Measurements from ENCODE around the gene IQCN. TPM values are rescaled to one million over a fixed set of nuclear protein-coding genes. Genes with fewer than 3 reads are reported as not detected.
A peak's percentile ranks its signal among the peaks of the same experiment; 100 is the strongest.

Gene IQCN
- polyA plus RNA-seq, 3 donors, result 3.8 to 4.4 (median 4.3) TPM

DNA sequence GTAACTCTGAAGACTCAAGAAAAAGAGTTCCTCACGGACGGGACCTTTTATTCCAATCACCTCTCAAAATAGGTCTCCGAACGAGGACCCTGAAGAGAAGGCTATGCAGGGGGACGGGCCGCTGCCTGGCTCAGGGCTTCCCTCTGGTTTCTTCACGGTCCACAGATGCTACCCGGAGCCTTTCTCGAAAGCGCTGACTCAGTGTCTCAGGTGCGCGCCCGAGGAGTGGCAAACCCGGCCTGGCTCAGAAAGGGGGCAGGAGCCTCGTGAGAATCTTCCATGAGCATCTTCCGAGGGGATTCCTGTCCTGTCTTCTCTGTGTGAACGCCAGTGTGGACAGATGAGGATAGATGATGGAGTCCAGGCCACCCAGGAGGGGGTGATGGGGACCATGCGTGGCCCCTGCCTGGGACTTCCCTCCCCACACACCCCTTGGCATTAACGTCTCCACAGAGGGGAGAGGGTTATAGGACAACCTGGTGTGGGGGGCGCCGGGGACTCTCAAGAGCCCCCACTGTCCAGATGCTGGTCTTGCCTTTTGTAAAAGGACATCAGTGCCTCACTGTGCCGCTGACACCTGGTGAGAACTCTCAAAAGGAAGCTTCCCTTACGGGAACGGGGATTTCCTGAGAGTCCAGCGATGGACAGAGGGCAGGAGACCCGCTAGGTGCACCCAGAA, 32.1 kb upstream of the IQCN start:
- no peak for DNase-seq (ENCODE audit: low read depth in 3 of 3, low spot score in 2 of 3)

DNA sequence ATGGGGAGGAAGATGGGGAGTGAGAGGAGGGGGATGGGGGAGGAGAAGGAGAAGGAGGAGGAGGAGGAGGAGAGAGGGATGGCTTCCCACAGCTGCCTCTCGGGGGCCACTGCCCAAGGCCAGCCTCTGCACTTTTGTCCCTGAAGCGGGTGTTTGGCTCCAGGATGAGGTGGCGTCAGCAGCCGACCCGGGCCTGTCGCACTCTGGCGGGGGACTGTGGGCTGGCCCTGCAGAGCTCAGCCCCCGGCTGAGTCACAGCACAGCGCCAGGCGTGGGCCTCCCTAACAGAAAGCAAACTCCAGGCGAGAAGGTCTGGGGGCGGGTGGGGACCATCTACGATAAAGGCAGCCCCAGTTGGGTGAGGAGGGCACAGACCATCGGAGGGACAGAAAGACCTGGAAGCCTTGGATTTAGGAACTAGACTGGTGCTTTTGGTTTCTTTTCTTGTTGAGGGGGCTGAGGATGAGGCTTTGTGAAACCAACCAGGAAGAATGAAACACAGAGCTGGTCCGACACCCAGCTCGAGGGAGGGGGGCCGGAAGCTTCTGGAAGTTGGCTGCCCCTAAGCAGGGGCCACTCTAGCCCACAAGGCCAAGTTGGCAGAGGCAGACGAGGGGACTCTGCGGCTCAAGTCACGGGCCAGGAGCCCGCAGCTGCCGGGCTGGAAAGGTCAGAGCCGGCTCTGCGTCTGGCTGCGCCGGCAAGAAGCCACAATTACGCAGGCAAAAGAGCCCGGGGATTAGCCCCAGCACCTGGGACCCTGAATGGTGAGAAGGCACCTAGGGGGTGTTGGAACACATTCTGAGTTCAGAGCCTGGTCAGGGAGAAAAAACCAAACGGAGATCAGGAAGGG, 30.4 kb upstream of the IQCN start:
- DNase-seq (ENCODE audit: low read depth in 3 of 3, low spot score in 2 of 3), result peak in 1 of 3 donors; percentile 63

- DNase-seq (ENCODE audit: low read depth in 3 of 3, low spot score in 2 of 3), result peak in 1 of 3 donors; percentile 49
Observed at GRCh38 chr19:18304208-18304457, 29.9 kb upstream of the IQCN start.

DNA sequence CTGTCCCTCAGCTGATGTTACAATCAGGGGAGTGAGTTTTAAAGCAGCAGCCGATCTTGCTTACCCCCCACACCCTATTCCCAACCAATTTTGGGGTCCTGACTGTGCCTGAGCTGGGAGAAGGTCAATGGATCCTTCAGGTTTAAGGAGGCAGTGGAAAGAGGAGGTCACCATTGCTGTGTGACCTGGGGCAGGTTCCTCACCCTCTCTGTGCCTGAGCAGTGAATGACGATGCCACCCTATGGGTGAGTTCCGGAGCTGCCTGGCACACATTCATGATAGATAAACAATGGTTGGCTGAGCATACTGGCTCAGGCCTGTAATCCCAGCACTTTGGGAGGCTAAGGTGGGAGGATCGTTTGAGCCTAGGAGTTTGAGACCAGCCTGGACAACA, 27.5 kb upstream of the IQCN start:
- no peak for DNase-seq (ENCODE audit: low read depth in 3 of 3, low spot score in 2 of 3)

DNA sequence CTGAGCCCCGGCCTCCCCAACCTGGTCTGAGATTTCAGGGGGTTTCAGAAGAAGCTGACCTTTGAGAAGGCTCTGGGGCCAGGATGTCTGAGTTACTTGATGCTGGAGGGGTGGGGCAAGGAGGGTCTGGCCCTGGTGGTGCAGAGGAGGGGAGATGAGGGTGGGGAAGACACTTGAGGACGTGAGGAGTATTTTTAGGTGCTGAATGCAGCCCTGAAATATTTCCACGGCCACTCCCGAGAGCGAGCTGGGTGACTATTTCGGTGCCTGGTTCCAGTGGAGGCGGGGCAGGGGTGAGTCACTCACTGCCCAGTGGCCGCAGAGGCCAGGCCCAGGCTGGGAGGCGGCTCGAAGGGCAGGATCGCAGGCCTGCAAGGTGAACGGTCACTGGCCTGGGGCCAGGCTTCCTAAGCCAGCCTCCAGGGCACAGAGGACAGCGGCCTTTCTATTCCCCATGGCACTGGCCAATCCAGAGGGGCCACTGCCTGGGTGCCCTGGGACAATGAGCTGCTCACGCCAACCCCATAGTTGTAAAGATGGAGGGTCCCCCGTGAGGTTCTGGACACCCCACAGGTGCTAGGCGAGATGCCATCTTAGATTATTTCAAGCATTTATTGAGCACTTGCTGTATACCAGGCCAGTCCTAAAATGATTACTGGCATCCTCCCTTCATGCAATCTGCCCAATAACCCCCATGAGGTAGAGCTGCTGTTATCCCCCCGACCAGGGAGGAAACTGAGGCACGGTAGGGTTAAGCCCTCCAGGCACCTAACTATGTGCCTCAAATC, 26.9 kb upstream of the IQCN start:
- DNase-seq (ENCODE audit: low read depth in 3 of 3, low spot score in 2 of 3), result no peak

DNA sequence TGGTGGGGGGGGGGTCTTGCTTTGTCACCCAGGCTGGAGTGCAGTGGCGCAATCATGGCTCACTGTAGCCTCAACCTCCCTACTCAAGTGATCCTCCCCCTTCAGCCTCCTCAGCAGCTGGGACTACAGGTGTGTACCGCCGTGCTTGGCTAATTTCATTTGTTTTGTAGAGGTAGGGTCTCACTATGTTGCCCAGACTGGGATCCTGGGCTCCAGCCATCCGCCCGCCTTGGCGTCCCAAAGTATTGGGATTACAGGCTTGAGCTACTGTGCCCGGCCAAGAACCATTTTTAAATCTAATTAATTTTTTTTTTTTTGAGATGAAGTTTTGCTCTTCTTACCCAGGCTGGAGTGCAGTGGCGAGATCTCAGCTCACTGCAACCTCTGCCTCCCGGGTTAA, 25.4 kb upstream of the IQCN start:
- no peak for DNase-seq (ENCODE audit: low read depth in 3 of 3, low spot score in 2 of 3)

GRCh38 chr19:18298601-18299000, 24.3 kb upstream of the IQCN start:
- no peak for DNase-seq (ENCODE audit: low read depth in 3 of 3, low spot score in 2 of 3)

DNA sequence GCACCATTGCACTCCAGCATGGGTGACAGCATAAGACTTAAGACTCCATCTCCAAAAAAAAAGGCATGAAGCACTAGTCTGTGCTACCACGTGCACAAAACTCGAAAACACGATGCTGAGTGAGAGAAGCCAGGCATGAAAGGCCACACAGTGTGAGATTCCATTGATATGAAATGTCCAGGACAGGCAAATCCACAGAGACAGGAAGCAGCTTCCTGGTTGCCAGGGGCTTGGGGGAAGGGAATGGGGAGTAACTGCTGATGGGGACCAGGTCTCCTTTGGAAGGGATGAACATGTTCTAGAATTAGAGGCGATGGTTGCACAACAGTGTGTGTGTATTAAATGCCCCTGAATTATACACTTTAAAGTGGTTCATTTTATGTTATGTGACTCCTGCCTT, 23.1 kb upstream of the IQCN start:
- no peak for DNase-seq (ENCODE audit: low read depth in 3 of 3, low spot score in 2 of 3)

- DNase-seq (ENCODE audit: low read depth in 3 of 3, low spot score in 2 of 3), result no peak
Observed at GRCh38 chr19:18295034-18295451, 20.8 kb upstream of the IQCN start.

- no peak for DNase-seq (ENCODE audit: low read depth in 3 of 3, low spot score in 2 of 3)
Observed at GRCh38 chr19:18294467-18294864, 20.2 kb upstream of the IQCN start.

GRCh38 chr19:18293642-18294466, 19.6 kb upstream of the IQCN start:
- no peak for DNase-seq (ENCODE audit: low read depth in 3 of 3, low spot score in 2 of 3)

DNA sequence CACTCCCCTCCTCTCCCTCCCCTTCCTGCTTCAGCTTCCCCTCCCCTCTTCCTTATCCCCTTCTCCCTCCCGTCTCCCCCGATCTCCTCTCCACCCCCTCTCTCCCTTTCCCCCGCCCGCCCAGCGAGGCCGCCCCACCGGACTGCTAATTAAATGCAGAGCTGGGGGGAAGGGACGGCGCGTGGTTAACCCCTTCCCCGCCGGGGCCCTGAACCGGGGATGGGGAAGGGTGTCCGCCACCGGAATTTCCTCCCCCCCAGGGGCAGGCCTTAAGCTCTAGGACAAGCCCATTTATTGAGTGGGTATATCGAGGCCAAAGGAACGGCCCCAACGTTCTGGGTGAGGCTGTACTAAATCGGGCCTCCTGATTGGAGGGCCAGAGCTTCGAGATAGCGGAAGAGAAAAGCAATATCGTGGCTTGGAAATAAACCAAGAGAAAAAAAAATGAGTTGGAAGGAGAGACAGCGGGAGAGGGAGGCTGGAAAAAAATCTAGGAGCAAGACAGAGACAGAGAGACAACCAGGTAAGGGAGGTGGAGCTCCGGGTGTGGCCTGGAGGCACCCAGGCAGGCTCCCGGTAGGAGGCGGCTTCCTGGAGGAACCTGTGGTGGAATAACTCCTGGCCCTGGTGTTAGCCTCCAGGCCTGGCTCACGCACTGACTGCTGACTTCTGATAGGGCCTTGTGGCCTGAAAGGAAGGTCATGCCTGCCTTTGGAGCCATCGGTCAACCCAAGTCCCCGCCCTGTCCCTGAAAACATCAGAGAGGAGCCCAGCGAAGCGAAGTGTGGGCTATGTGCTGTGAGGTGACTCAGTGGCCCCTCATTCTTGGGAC, 18.8 kb upstream of the IQCN start:
- DNase-seq (ENCODE audit: low read depth in 3 of 3, low spot score in 2 of 3), result no peak

GRCh38 chr19:18292462-18292809, 18.2 kb upstream of the IQCN start:
- no peak for DNase-seq (ENCODE audit: low read depth in 3 of 3, low spot score in 2 of 3)

DNA sequence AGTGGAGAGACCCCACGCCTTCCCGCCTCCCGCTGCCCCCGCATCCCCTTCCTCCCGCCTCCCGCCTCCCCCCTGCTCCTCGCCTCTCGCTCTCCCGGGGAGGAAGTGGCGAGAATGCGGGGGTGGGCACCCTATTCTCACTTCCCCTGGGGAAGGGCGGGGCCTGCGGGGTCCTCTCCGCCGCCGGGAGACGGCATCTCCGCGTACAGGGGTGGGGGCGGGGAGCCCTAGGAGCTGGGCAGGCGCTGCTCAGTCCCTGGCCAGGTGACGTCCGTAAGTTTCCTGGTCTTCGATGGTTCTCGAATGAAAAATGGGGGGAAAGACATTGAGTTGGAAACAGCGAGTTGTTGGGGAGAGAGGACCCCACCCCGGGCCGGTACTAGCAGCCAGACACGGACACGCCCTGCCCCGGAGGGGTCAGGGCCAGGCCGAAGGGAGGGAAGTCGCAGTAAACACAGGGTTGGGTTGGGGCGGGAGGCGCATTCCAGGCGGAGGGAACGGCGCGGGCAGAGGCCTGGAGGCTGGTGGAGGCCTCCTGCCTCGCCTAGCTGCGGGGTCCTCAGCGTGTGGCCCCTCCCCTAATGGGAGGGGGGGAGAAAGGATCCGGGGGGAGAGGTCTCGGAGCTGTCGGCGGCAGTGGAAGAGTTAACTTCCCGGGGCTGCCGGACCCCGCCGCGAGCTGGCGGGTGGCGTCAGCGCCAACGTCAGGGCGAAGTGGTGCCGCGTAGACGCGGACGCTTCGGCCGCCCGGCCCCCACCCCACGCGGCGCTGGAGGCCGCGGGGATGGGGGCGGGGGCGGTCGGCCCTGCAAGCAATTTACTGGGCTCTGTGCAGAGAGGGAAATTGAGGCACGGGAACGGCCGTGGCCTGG, 17.6 kb upstream of the IQCN start:
- no peak for DNase-seq (ENCODE audit: low read depth in 3 of 3, low spot score in 2 of 3)

- DNase-seq (ENCODE audit: low read depth in 3 of 3, low spot score in 2 of 3), result no peak
Observed at GRCh38 chr19:18291019-18291524, 16.8 kb upstream of the IQCN start.

DNA sequence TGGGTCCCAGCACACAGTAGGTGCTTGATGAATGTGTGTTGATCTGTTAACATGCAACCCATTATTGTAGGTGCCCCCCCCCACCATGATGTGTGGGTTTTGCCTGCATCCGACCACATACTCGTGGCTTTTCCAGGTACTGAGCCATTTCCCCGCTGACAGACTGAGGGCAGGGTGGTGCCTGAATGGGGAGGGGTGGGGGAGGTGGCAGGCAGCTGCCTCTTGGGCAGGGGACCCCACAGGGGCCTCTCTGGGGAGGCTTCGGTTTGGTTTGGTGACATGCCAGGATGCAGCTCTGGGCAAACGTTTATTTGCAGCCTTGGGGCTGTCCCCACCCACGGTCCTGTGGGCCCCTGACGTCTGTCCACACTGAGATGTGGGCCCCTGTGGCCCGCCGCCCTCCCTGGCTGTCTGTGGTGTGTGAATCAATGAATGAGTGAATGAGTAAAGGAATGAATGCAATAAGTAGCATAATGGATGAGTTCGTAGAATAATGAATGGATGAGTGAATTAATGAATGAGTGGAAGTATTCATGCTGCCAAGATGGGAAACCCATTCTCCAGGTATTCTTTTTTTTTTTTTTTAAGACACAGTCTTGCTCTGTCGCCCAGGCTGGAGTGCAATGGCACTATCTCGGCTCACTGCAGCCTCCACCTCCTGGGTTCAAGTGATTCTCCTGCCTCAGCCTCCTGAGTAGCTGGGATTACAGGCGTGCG, 16.2 kb upstream of the IQCN start:
- no peak for DNase-seq (ENCODE audit: low read depth in 3 of 3, low spot score in 2 of 3)

DNA sequence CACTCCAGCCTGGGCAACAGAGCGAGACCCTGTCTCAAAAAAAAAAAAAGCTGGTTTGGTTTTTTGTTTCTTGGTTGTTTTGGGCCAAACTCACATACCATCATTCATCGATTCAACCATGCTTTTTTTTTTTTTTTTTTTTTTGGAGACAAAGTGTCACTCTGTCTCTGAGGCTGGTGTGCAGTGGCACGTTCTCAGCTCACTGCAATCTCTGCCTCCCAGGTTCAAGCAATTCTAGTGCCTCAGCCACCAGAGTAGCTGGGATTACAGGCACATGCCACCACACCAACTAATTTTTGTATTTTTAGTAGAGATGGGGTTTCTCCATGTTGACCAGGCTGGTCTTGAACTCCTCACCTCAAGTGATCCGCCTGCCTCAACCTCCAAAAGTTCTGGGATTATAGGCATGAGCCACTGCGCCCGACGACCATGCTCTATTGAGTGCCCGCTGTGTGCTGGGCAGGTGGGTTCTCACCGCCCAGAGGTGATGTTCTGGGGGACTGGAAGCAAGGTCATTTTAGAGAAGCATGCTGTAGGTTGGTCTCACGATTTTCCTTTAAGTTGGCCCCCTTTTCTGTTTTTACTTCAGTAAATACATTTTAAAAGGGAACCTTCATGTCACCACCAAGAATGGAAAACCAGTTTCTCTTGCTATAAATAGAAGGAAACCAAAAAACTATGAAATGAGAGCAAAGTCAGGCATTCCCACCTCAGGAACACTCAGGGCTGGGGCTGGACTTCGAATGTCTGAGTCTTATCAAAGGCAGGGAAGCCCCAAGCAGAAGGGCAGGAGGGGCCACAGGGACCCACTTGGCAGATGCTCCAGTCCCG, 15.4 kb upstream of the IQCN start:
- DNase-seq (ENCODE audit: low read depth in 3 of 3, low spot score in 2 of 3), result no peak

Data from right renal cortex interstitium (tissue), 3 donors.